Measurements from ENCODE around the gene TNFRSF19. TPM values are rescaled to one million over a fixed set of nuclear protein-coding genes. Genes with fewer than 3 reads are reported as not detected.

TNFRSF19 gene
- total RNA-seq, 2 experiments from 2014 or later, result not detected

DNA sequence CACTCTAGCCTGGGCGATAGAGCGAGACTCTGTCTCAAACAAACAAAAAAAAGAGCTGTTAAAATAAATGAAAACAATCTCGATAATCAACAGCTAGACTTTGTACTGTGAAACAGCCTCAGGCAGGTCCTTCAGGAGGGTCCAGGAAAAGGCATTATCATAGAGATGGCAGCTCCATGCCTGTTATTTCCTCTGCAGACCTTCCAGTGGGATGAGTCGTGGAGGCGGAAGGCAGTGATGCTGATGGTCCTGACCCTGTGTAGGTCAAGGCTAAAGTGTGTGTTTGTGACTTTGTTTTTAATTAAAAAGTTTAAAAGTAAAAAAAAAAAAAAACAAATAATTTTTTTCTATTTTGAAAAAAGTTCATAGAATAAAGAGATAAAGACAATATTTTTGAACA, 117.4 kb downstream of the TNFRSF19 start:
- TF ChIP-seq CTCF (IDR thresholded peaks at IDR 0.05), result no peak
- intact Hi-C loops (cut with DNase I, micrococcal nuclease), result no loop called here
- Histone ChIP-seq H3K36me3 (ENCODE audit: insufficient read depth, low read length) (no peaks in the 10 kb centered on the region), H3K4me3 (ENCODE audit: low read length) (no peak overlapping the region), H3K27ac (ENCODE audit: low read depth in 1 of 2, low read length in 2 of 2) (no peak overlapping the region), H3K9me3 (ENCODE audit: control insufficient read depth in 1 of 2, insufficient read depth in 1 of 2, low read length in 2 of 2) (peaks cover 0 to 15% of the 10 kb centered on the region in 2 experiments), H3K4me1 (ENCODE audit: insufficient read depth, low read length) (no peaks in the 10 kb centered on the region), H3K27me3 (ENCODE audit: control insufficient read depth in 1 of 2, insufficient read depth in 2 of 2, low read length in 2 of 2) (peaks cover 0 to 3% of the 10 kb centered on the region in 2 experiments)
- POLR2A ChIA-PET, result no interaction called here
- Mint-ChIP-seq H3K27ac (no peak overlapping the region), H3K4me1 (ENCODE audit: low read depth) (no peaks in the 10 kb centered on the region), H3K4me3 (no peak overlapping the region), H3K9me3 (peaks cover 4% of the 10 kb centered on the region), H3K36me3 (ENCODE audit: low read depth) (no peaks in the 10 kb centered on the region), H3K27me3 (no peaks in the 10 kb centered on the region)
- CTCF ChIA-PET, result no interaction called here
- ATAC-seq (ENCODE audit: poor library complexity) (no peak), DNase-seq (no peak)

DNA sequence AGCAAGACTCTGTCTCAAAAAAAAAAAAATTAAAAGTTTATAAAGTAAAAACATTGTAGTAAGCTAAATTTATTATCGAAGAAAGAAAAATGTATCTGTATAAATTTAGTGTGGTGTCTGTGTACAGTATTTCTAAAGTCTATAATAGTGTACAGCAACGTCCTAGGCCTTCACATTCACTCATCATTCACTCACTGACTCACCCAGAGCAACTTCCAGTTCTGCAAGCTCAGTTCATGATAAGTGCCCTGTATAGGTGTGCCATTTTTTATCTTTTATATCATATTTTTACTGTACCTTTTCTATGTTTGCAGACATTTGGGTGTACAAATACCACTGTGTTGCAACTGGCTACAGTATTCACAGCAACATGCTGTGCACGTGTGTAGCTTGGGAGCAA, 118.1 kb downstream of the TNFRSF19 start:
- no peaks in the 10 kb centered on the region for H3K4me1 Mint-ChIP-seq (ENCODE audit: low read depth)

GRCh38 chr13:23690668-23691067, 120.5 kb downstream of the TNFRSF19 start:
- Histone ChIP-seq H3K27me3 (ENCODE audit: control insufficient read depth in 1 of 2, insufficient read depth in 2 of 2, low read length in 2 of 2) (peaks cover 0 to 3% of the 10 kb centered on the region in 2 experiments), H3K4me1 (ENCODE audit: insufficient read depth, low read length) (peaks cover 6% of the 10 kb centered on the region), H3K4me3 (ENCODE audit: low read length) (no peak overlapping the region), H3K9me3 (ENCODE audit: control insufficient read depth in 1 of 2, insufficient read depth in 1 of 2, low read length in 2 of 2) (peaks cover 0 to 4% of the 10 kb centered on the region in 2 experiments), H3K27ac (ENCODE audit: low read depth in 1 of 2, low read length in 2 of 2) (no peak overlapping the region), H3K36me3 (ENCODE audit: insufficient read depth, low read length) (no peaks in the 10 kb centered on the region)
- H3K27me3 Mint-ChIP-seq, result no peaks in the 10 kb centered on the region
- no peaks in the 10 kb centered on the region for H3K9me3 Mint-ChIP-seq
- peaks cover 1% of the 10 kb centered on the region for H3K4me1 Mint-ChIP-seq (ENCODE audit: low read depth)
- ChIA-PET CTCF (no interaction called here), POLR2A (no interaction called here)
- H3K4me3 Mint-ChIP-seq, result no peak overlapping the region
- TF ChIP-seq CTCF (IDR thresholded peaks at IDR 0.05), result no peak
- DNase-seq (no peak), ATAC-seq (ENCODE audit: poor library complexity) (no peak)
- no peak overlapping the region for H3K27ac Mint-ChIP-seq
- intact Hi-C loops (cut with DNase I, micrococcal nuclease), result no loop called here
- no peaks in the 10 kb centered on the region for H3K36me3 Mint-ChIP-seq (ENCODE audit: low read depth)

More for the DNA sequence above, 118.1 kb downstream of the TNFRSF19 start:
- Histone ChIP-seq H3K27me3 (ENCODE audit: control insufficient read depth in 1 of 2, insufficient read depth in 2 of 2, low read length in 2 of 2) (peaks cover 0 to 3% of the 10 kb centered on the region in 2 experiments), H3K36me3 (ENCODE audit: insufficient read depth, low read length) (no peaks in the 10 kb centered on the region), H3K4me1 (ENCODE audit: insufficient read depth, low read length) (no peaks in the 10 kb centered on the region), H3K4me3 (ENCODE audit: low read length) (no peak overlapping the region), H3K27ac (ENCODE audit: low read depth in 1 of 2, low read length in 2 of 2) (no peak overlapping the region), H3K9me3 (ENCODE audit: control insufficient read depth in 1 of 2, insufficient read depth in 1 of 2, low read length in 2 of 2) (peaks cover 0 to 15% of the 10 kb centered on the region in 2 experiments)
- ChIA-PET CTCF (interaction anchor here (0.8 to 1.0 kb wide), 2 partner anchors 10 to 20 kb away, joined by 3 read pairs; no protein-coding TSS in a partner anchor), POLR2A (no interaction called here)
- TF ChIP-seq CTCF (IDR thresholded peaks at IDR 0.05), result no peak
- Mint-ChIP-seq H3K9me3 (peaks cover 4% of the 10 kb centered on the region), H3K27ac (no peak overlapping the region), H3K36me3 (ENCODE audit: low read depth) (no peaks in the 10 kb centered on the region), H3K27me3 (no peaks in the 10 kb centered on the region), H3K4me3 (no peak overlapping the region)
- intact Hi-C loops (cut with DNase I, micrococcal nuclease), result no loop called here
- no peak for DNase-seq
- no peak for ATAC-seq (ENCODE audit: poor library complexity)
